K562 (cell line): ENCODE results near the gene COL7A1. TPM values are rescaled to one million over a fixed set of nuclear protein-coding genes. Genes with fewer than 3 reads are reported as not detected.

Experiments used
- ATAC-seq: fragments of 200-7000 bp; cut with Tn5 transposase; 3 replicates; pipeline ENCODE4 v1.9.1; 2020; ENCODE audit warnings: moderate library complexity
- BruUV-seq: library from RNA; stranded (reverse); fragments of 400-500 nt; replicated peaks from 2 replicates; lab custom pipeline; 2021; lab: Mats Ljungman, UMichigan
- CTCF ChIA-PET: fragments of 300-600 bp; formaldehyde crosslinking; extraction: SDS; loops from one replicate; lab custom pipeline; 2021; ENCODE audit warnings: low intra/inter-chr PET ratio; lab: Yijun Ruan, JAX
- POLR2A ChIA-PET: fragments of 300-600, 350-650 bp; sonication (Branson Sonifier 250); formaldehyde crosslinking; extraction: SDS; loops from one replicate; lab custom pipeline; 2021; ENCODE audit warnings: antibody characterized with exemption, inconsistent platforms; lab: Yijun Ruan, JAX
- DNase-seq, 4 experiments: peaks; one replicate each; pipeline versions ENCODE4 v3.0.0 to v3.0.0-alpha.2; 2011 to 2018; ENCODE audit warnings: low spot score in 3 of 4, mixed read lengths in 3 of 4; ENCODE audit errors: extremely low read depth in 1 of 4
- FAIRE-seq: peaks from 2 replicates; lab custom pipeline; 2011; peaks lifted over from hg19 to GRCh38; lab: Jason Lieb, UNC
- H2AFZ ChIP-seq: 2 replicates; pipeline ENCODE4 v1.6.0; 2011; ENCODE audit warnings: low read depth, low read length, control low read depth, inconsistent platforms
- H3K27ac ChIP-seq: fragments of 200-600 bp; 3 replicates; pipeline ENCODE4 v1.8.0; 2011; ENCODE audit warnings: low read depth, mild to moderate bottlenecking, control low read depth, inconsistent platforms, low read length, moderate library complexity, mixed read lengths; ENCODE audit errors: extremely low read depth
- H3K27me3 ChIP-seq, 2 experiments: fragments of 300-600 bp in 1 of 2; 2 replicates in 1 of 2; 3 replicates in 1 of 2; pipeline versions ENCODE4 v1.6.0 to v1.8.0; 2011; ENCODE audit warnings: inconsistent platforms in 2 of 2, low read length in 2 of 2, mild to moderate bottlenecking in 1 of 2, mixed read lengths in 1 of 2, moderate library complexity in 1 of 2; ENCODE audit not compliant: control insufficient read depth in 2 of 2, insufficient read depth in 2 of 2
- H3K36me3 ChIP-seq: fragments of 300-600 bp; 3 replicates; pipeline ENCODE4 v1.8.0; 2011; ENCODE audit warnings: mild to moderate bottlenecking, low read length, inconsistent platforms; ENCODE audit not compliant: control insufficient read depth, insufficient read depth
- H3K4me1 ChIP-seq, 2 experiments: fragments of 200-600 bp in 1 of 2; replicated peaks in 1 of 2; 2 replicates in 1 of 2; 3 replicates in 1 of 2; pipeline versions ENCODE4 v1.5.1 to v1.8.0; 2011; ENCODE audit warnings: inconsistent platforms in 2 of 2, low read length in 2 of 2, mild to moderate bottlenecking in 1 of 2, mixed read lengths in 1 of 2, moderate library complexity in 1 of 2; ENCODE audit not compliant: control insufficient read depth in 2 of 2, insufficient read depth in 2 of 2
- H3K4me2 ChIP-seq: 2 replicates; pipeline ENCODE4 v1.6.1; 2011; ENCODE audit warnings: low read length, control low read depth, inconsistent platforms, mixed read lengths; ENCODE audit not compliant: insufficient read depth
- H3K4me3 ChIP-seq: fragments of 200-600 bp; sonication (generic), shearing (Covaris generic); 2 replicates; pipeline ENCODE4 v1.5.1; 2016; ENCODE audit warnings: control low read depth, inconsistent platforms
- H3K79me2 ChIP-seq: fragments of 200-600 bp; 3 replicates; pipeline ENCODE4 v1.8.0; 2011; ENCODE audit warnings: low read length, inconsistent platforms; ENCODE audit not compliant: control insufficient read depth, insufficient read depth
- H3K9ac ChIP-seq, 2 experiments: 2 replicates each; pipeline versions ENCODE4 v1.6.0 to v1.6.1; 2011; ENCODE audit warnings: low read depth in 2 of 2, low read length in 2 of 2, control low read depth in 1 of 2, inconsistent platforms in 1 of 2, mild to moderate bottlenecking in 1 of 2, mixed read lengths in 1 of 2; ENCODE audit not compliant: insufficient read depth in 1 of 2
- H3K9me1 ChIP-seq: one replicate; pipeline ENCODE4 v1.6.0; 2011; ENCODE audit warnings: inconsistent platforms, mild to moderate bottlenecking, low read length, moderate library complexity; ENCODE audit not compliant: control insufficient read depth, insufficient read depth
- H3K9me3 ChIP-seq: replicated peaks from 2 replicates; pipeline ENCODE4 v1.5.1; 2011; ENCODE audit warnings: low read depth, low read length, inconsistent platforms; ENCODE audit not compliant: control insufficient read depth, insufficient read depth
- H4K20me1 ChIP-seq: replicated peaks from 2 replicates; pipeline ENCODE4 v1.6.1; 2011; ENCODE audit warnings: low read length, inconsistent platforms, mixed read lengths; ENCODE audit not compliant: control insufficient read depth, insufficient read depth
- CBFA2T3 ChIP-seq: fragments of 450-650 bp; IDR thresholded peaks from 2 replicates; pipeline ENCODE4 v1.6.1; 2017
- KAT8 ChIP-seq: fragments of 450-650 bp; IDR thresholded peaks from 2 replicates; pipeline ENCODE4 v1.6.1; 2016; ENCODE audit warnings: low read depth, mild to moderate bottlenecking
- KDM1A ChIP-seq, 2 experiments: fragments of 450-650 bp; IDR thresholded peaks; 2 replicates each; pipeline ENCODE4 v1.6.1; 2016; ENCODE audit warnings: mild to moderate bottlenecking in 2 of 2
- TCF3 ChIP-seq: sonication (generic); formaldehyde crosslinking; IDR thresholded peaks from 2 replicates; pipeline ENCODE4 v1.4.0; 2020; ENCODE audit warnings: mild to moderate bottlenecking, missing genetic modification reagents
- WGBS: fragments of 100-300 bp; shearing (Covaris generic); methylation state at CpG from one replicate; pipeline ENCODE4 v1.1.6; 2016; ENCODE audit warnings: low coverage, mixed read lengths; ENCODE audit not compliant: insufficient coverage; ENCODE audit errors: missing lambda C conversion rate; 5-methylcytosine and 5-hydroxymethylcytosine counted together
- in situ Hi-C: fragments of 300-500 bp; cut with MboI; formaldehyde crosslinking; loops from 4 replicates; pipeline ENCODE4 v1.15.0; 2018; ENCODE audit warnings: inconsistent platforms, mixed read lengths
- intact Hi-C: fragments of 100-400 bp; cut with micrococcal nuclease; formaldehyde crosslinking; loops from 2 replicates; pipeline ENCODE4 v1.14.2; 2022
- polyA plus RNA-seq, 8 experiments: library from polyadenylated mRNA; depleted of rRNA in 4 of 8; stranded (reverse) in 5 of 8; unstranded in 3 of 8; fragments of >200 nt; fragmentation: Nextera tagmentation in 2 of 8; fragmentation: Illumina TruSeq in 1 of 8; extraction: Ambion mirVana in 2 of 8; extraction: Trizol in 1 of 8; gene quantifications; 2 replicates each; pipeline versions ENCODE4 v1.2.1 to v1.2.3, GENCODE V29; 2011 to 2014; ENCODE audit warnings: inconsistent platforms in 1 of 8, missing spikeins in 1 of 8
- total RNA-seq, 7 experiments: library from RNA; depleted of rRNA in 6 of 7; stranded (reverse); fragments of >200 nt in 6 of 7; fragmentation: Illumina TruSeq in 2 of 7; extraction: Trizol in 2 of 7; gene quantifications; 2 replicates each; pipeline versions ENCODE4 v1.2.1 to v1.2.3, GENCODE V29; 2011 to 2021; ENCODE audit warnings: low replicate concordance in 1 of 7
- TF ChIP-seq, protein P1 (sequence below): fragments of 200-600 bp; sonication (generic); IDR thresholded peaks from one replicate; pipeline ENCODE4 v1.6.1; 2012; ENCODE audit warnings: mild to moderate bottlenecking, low read depth, low read length, inconsistent platforms
- TF ChIP-seq, protein P2 (sequence below): fragments of 200-800 bp; sonication (Bioruptor generic); IDR thresholded peaks from 2 replicates; pipeline ENCODE4 v1.6.1; 2016; ENCODE audit warnings: missing genetic modification characterization, missing compliant biosample characterization

The COL7A1 gene
- total and polyA plus RNA-seq, 9 of the 15 experiments (the other 6 are each of a cell fraction or from before 2014, with no cell fraction given) = 0.09 to 0.66 (median 0.35) TPM; not detected in 3

DNA sequence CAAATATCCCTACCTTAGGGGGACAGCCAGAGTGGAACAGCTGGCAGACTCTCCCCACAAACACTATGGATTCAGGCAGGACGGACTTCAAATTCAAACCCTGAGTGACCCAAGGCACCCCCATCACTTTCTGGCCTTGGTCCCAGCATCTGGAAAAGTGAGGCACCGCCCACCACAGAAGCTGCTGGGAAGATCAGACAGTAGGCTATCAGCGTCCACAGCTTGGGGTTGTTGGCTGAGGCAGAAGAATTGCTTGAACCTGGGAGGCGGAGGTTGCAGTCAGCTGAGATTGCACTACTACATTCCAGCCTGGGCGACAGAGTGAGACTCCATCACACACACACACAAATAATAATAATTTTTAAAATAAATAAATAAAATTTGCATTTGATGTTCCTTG is 47.0 kb downstream of the COL7A1 start:
- no peaks in the 10 kb centered on the region for H3K27me3 ChIP-seq
- peaks cover 19% of the 10 kb centered on the region for H3K79me2 ChIP-seq
- H3K36me3 ChIP-seq = peaks cover 66% of the 10 kb centered on the region; the same call in 2 of the 3 replicates
- H3K4me3 ChIP-seq = no peak overlapping the region
- CTCF ChIA-PET = interaction anchor here (1.3 to 1.4 kb wide), 2 partner anchors 82 to 147 kb away, joined by 3 to 4 read pairs; a partner anchor contains a TSS
- peaks cover 0 to 9% of the 10 kb centered on the region in 2 experiments; a peak in 4 of 5 replicates for H3K4me1 ChIP-seq
- H3K27ac ChIP-seq = no peak overlapping the region
- H4K20me1 ChIP-seq = no peaks in the 10 kb centered on the region; the same call in 1 of the 2 replicates
- POLR2A ChIA-PET = interaction anchor here (1.3 kb wide), 1 partner anchor 11 kb away, joined by 4 read pairs; no protein-coding TSS in a partner anchor
- intact Hi-C loops = loop anchor here (2.0 kb wide), 1 partner anchor 41 kb away; no protein-coding TSS in a partner anchor
- no peaks in the 10 kb centered on the region for H3K9me3 ChIP-seq
- DNase-seq (peak in 3 of 4 experiments; percentile 28 to 42 (median 33)), FAIRE-seq (no peak), ATAC-seq (no peak)
- 49% methylated on average over 4 of the region's 5 CpGs for WGBS
- H2AFZ ChIP-seq = no peak overlapping the region
- H3K4me2 ChIP-seq = no peak overlapping the region
- in situ Hi-C loops = no loop called here
- BruUV-seq = no TSS peak
- no peak overlapping the region for H3K9ac ChIP-seq
- H3K9me1 ChIP-seq = peaks cover 3% of the 10 kb centered on the region
- TF ChIP-seq KAT8 (no peak), TCF3 (peak; percentile 33), KDM1A (IDR thresholded peaks at IDR 0.05) (peak; percentile 60 to 62; a peak in 3 of 4 replicates), CBFA2T3 (peak; percentile 66)
- TF ChIP-seq, protein P1, sequence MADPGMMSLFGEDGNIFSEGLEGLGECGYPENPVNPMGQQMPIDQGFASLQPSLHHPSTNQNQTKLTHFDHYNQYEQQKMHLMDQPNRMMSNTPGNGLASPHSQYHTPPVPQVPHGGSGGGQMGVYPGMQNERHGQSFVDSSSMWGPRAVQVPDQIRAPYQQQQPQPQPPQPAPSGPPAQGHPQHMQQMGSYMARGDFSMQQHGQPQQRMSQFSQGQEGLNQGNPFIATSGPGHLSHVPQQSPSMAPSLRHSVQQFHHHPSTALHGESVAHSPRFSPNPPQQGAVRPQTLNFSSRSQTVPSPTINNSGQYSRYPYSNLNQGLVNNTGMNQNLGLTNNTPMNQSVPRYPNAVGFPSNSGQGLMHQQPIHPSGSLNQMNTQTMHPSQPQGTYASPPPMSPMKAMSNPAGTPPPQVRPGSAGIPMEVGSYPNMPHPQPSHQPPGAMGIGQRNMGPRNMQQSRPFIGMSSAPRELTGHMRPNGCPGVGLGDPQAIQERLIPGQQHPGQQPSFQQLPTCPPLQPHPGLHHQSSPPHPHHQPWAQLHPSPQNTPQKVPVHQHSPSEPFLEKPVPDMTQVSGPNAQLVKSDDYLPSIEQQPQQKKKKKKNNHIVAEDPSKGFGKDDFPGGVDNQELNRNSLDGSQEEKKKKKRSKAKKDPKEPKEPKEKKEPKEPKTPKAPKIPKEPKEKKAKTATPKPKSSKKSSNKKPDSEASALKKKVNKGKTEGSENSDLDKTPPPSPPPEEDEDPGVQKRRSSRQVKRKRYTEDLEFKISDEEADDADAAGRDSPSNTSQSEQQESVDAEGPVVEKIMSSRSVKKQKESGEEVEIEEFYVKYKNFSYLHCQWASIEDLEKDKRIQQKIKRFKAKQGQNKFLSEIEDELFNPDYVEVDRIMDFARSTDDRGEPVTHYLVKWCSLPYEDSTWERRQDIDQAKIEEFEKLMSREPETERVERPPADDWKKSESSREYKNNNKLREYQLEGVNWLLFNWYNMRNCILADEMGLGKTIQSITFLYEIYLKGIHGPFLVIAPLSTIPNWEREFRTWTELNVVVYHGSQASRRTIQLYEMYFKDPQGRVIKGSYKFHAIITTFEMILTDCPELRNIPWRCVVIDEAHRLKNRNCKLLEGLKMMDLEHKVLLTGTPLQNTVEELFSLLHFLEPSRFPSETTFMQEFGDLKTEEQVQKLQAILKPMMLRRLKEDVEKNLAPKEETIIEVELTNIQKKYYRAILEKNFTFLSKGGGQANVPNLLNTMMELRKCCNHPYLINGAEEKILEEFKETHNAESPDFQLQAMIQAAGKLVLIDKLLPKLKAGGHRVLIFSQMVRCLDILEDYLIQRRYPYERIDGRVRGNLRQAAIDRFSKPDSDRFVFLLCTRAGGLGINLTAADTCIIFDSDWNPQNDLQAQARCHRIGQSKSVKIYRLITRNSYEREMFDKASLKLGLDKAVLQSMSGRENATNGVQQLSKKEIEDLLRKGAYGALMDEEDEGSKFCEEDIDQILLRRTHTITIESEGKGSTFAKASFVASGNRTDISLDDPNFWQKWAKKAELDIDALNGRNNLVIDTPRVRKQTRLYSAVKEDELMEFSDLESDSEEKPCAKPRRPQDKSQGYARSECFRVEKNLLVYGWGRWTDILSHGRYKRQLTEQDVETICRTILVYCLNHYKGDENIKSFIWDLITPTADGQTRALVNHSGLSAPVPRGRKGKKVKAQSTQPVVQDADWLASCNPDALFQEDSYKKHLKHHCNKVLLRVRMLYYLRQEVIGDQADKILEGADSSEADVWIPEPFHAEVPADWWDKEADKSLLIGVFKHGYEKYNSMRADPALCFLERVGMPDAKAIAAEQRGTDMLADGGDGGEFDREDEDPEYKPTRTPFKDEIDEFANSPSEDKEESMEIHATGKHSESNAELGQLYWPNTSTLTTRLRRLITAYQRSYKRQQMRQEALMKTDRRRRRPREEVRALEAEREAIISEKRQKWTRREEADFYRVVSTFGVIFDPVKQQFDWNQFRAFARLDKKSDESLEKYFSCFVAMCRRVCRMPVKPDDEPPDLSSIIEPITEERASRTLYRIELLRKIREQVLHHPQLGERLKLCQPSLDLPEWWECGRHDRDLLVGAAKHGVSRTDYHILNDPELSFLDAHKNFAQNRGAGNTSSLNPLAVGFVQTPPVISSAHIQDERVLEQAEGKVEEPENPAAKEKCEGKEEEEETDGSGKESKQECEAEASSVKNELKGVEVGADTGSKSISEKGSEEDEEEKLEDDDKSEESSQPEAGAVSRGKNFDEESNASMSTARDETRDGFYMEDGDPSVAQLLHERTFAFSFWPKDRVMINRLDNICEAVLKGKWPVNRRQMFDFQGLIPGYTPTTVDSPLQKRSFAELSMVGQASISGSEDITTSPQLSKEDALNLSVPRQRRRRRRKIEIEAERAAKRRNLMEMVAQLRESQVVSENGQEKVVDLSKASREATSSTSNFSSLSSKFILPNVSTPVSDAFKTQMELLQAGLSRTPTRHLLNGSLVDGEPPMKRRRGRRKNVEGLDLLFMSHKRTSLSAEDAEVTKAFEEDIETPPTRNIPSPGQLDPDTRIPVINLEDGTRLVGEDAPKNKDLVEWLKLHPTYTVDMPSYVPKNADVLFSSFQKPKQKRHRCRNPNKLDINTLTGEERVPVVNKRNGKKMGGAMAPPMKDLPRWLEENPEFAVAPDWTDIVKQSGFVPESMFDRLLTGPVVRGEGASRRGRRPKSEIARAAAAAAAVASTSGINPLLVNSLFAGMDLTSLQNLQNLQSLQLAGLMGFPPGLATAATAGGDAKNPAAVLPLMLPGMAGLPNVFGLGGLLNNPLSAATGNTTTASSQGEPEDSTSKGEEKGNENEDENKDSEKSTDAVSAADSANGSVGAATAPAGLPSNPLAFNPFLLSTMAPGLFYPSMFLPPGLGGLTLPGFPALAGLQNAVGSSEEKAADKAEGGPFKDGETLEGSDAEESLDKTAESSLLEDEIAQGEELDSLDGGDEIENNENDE = no peak
- TF ChIP-seq, protein P2, sequence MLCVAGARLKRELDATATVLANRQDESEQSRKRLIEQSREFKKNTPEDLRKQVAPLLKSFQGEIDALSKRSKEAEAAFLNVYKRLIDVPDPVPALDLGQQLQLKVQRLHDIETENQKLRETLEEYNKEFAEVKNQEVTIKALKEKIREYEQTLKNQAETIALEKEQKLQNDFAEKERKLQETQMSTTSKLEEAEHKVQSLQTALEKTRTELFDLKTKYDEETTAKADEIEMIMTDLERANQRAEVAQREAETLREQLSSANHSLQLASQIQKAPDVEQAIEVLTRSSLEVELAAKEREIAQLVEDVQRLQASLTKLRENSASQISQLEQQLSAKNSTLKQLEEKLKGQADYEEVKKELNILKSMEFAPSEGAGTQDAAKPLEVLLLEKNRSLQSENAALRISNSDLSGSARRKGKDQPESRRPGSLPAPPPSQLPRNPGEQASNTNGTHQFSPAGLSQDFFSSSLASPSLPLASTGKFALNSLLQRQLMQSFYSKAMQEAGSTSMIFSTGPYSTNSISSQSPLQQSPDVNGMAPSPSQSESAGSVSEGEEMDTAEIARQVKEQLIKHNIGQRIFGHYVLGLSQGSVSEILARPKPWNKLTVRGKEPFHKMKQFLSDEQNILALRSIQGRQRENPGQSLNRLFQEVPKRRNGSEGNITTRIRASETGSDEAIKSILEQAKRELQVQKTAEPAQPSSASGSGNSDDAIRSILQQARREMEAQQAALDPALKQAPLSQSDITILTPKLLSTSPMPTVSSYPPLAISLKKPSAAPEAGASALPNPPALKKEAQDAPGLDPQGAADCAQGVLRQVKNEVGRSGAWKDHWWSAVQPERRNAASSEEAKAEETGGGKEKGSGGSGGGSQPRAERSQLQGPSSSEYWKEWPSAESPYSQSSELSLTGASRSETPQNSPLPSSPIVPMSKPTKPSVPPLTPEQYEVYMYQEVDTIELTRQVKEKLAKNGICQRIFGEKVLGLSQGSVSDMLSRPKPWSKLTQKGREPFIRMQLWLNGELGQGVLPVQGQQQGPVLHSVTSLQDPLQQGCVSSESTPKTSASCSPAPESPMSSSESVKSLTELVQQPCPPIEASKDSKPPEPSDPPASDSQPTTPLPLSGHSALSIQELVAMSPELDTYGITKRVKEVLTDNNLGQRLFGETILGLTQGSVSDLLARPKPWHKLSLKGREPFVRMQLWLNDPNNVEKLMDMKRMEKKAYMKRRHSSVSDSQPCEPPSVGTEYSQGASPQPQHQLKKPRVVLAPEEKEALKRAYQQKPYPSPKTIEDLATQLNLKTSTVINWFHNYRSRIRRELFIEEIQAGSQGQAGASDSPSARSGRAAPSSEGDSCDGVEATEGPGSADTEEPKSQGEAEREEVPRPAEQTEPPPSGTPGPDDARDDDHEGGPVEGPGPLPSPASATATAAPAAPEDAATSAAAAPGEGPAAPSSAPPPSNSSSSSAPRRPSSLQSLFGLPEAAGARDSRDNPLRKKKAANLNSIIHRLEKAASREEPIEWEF (CRISPR knock-in tag) = no peak
